AG10803 (cell line): Measurements from ENCODE around the gene PACS2.

Source experiments
- DNase-seq: peaks from one replicate; pipeline ENCODE4 v3.0.0; 2010; ENCODE audit warnings: low read depth
- H3K4me3 ChIP-seq: 2 replicates; pipeline ENCODE4 v1.5.1; 2011; ENCODE audit warnings: mild to moderate bottlenecking, low read length, control low read depth
- TF ChIP-seq, protein P1 (sequence below): conservative IDR thresholded peaks from 2 replicates; pipeline ENCODE4 v1.5.1; 2011; ENCODE audit warnings: mild to moderate bottlenecking, low read length, control low read depth, inconsistent platforms

The PACS2 gene

DNA sequence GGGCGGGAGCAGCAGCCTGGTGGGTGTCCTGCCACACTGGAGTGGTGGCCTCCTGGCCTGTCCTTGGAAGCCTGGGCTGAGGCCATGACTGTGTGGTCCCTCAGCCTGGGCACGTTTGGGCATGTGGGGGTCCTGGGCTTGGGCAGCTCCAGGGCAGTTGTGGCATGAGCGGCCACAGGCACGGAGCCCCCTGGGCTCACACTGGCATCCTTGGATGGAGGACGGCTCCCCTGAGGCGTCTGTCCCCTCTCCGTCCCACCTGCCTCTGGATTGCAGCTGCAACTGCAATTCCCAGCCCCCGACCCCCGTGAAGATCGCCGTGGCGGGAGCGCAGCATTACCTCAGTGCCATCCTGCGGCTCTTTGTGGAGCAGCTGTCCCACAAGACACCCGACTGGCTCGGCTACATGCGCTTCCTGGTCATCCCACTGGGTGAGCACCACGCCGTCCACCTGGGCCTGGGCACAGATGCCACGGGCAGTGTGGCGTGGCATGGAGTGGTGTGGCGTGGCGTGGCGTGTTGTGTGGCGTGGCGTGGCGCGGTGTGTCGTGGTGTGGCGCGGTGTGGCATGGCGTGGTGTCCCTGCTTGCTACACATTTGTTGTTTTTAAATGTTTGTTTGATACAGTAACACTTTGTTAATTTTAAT lies 68.7 kb downstream of the PACS2 start:
- DNase-seq: no peak
- TF ChIP-seq, protein P1, sequence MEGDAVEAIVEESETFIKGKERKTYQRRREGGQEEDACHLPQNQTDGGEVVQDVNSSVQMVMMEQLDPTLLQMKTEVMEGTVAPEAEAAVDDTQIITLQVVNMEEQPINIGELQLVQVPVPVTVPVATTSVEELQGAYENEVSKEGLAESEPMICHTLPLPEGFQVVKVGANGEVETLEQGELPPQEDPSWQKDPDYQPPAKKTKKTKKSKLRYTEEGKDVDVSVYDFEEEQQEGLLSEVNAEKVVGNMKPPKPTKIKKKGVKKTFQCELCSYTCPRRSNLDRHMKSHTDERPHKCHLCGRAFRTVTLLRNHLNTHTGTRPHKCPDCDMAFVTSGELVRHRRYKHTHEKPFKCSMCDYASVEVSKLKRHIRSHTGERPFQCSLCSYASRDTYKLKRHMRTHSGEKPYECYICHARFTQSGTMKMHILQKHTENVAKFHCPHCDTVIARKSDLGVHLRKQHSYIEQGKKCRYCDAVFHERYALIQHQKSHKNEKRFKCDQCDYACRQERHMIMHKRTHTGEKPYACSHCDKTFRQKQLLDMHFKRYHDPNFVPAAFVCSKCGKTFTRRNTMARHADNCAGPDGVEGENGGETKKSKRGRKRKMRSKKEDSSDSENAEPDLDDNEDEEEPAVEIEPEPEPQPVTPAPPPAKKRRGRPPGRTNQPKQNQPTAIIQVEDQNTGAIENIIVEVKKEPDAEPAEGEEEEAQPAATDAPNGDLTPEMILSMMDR: no peak
- H3K4me3 ChIP-seq: no peak overlapping the region

- H3K4me3 ChIP-seq: no peak overlapping the region
- no peak for DNase-seq
- TF ChIP-seq, protein P1: no peak
Measured at GRCh38 chr14:105384041-105384557, 69.6 kb downstream of the PACS2 start.

DNA sequence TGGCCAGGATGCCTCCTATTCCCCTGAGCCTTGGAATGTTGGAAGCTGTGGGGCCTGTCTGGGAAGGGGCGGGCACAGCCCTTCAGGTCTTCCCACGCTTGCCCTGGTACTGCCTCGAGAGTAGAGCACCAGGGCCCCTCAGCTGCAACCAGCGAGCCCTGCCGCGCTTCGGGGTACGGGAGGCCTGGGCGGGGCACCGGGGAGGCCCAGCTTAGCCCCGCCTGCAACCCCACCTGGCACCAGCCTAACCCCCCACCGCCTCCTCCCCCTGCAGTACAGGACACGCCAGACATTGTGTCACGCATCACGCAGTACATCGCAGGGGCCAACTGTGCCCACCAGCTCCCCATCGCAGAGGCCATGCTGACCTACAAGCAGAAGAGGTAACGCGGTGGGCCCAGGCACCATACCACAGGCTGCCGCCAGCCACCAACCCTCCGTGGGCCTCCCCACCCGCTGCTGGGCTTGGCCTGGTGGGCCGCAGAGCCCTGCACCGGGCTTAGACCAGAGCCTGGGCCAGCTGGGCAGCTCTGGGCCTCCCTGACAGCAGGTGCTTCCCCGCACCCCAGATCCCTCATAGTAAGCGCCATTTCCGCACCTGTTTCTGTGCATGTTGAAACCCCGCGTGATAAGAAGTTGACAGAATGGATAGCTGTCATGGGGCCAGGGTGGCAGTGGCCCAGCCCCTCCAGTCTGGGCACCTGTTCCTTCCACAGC lies 70.2 kb downstream of the PACS2 start:
- TF ChIP-seq, protein P1: no peak
- H3K4me3 ChIP-seq: no peak overlapping the region
- no peak for DNase-seq

DNA sequence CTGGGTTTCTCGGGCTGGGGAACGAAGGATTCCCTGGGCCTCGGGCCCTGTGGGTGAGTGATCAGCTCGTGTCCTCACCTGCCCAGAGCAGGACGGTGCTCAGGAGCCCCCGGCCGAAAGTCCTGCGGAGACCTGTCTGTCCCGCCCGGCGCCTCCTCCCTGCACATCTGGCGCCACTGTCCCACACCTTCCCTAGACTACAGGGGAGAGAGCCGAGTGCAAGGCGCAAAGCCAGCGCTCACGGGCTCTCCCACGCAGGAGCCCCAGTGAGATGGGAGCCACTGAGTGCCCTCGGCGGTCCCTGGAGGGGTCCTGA lies 70.7 kb downstream of the PACS2 start:
- DNase-seq: no peak
- TF ChIP-seq, protein P1: no peak

DNA sequence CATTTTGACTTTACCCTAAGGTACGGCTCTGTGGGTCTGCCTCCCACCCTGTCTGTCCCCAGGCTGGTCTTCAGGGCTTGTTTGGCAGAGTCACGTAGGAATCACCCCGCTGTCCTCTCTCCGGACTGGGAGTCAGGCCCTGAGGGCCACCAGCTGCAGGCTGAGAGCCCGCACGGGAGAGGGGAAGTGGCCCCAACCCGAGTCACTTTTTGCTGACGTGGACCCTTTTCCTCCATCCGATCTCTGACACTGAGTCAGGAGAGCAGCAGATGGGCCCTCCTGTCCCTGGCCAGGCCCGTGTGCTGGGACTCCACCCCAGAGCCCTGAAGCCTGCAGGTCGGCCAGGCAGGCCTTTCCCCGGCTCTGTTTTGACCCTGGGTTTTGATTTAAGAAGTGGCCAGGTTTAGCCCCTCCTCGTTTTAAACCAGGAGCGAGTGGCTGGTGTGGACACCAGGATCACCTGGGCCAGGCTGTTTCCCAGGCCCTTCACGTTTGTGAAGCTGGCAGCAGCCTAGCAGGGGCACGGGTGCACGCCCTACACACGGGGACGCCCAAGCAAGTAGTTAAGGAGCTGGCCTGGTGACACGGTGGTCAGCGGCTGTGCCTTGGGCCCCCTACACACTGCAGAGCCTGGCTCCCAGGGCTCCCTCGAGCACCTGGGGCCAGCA lies 71.3 kb downstream of the PACS2 start:
- no peak overlapping the region for H3K4me3 ChIP-seq
- DNase-seq: no peak
- TF ChIP-seq, protein P1: no peak

More for the DNA sequence above, 70.7 kb downstream of the PACS2 start:
- H3K4me3 ChIP-seq: no peak overlapping the region

DNA sequence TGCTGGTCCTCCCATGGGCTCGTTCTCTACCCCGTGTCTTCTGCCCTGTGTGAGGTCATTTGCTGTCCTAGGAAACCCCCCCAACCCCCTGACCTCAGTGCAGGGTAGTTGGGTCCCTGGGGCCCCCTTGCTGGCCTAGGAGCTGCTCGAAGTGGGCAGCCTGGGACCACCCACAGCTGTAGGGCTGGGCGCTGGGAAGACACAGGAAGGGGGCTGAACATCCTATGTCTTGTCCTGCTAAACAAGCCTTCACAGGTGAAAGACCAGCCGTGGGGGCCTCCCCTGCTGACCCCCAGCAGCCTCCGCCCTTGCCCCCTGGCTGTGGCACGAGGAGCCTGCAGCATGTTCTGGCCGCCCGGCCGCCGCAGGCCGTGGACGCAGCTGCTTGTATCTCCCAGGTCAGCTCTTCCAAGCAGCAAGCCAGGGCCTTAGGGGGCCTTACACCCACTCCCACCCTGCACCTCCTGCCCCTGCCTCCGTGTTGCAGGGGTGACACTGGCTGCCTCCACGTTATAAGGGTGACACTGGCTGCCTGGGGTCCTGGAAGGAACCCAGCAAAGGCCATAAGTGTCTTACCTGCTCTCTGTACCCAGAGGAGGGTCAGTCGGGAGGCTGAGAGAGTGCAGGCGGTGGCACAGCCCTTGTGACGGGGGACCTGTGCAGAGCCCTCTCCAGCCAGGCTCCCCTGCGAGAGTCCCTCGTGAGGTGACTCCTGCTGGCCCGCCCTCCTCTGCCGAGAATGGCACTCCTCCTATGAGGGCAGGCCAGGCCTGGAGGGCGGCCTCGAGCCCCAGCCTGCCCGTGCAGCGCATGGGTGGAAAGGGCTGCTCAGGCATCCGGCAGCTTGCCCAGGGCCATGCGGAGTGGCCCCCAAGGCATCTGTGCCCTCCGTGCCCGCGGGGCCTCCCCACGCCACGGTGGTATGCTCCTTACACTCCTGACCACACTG lies 72.3 kb downstream of the PACS2 start:
- TF ChIP-seq, protein P1: no peak
- DNase-seq: no peak
- no peak overlapping the region for H3K4me3 ChIP-seq
